Measurements from ENCODE around the gene BRMS1. TPM values are rescaled to one million over a fixed set of nuclear protein-coding genes. Genes with fewer than 3 reads are reported as not detected.
"Not testable (repeated sequence)": the region's sequence is repeated elsewhere in the genome, so short reads cannot be mapped to it uniquely, and the experiment has no call there.

Gene BRMS1
- total RNA-seq, 1 donor: 43.1 TPM

DNA sequence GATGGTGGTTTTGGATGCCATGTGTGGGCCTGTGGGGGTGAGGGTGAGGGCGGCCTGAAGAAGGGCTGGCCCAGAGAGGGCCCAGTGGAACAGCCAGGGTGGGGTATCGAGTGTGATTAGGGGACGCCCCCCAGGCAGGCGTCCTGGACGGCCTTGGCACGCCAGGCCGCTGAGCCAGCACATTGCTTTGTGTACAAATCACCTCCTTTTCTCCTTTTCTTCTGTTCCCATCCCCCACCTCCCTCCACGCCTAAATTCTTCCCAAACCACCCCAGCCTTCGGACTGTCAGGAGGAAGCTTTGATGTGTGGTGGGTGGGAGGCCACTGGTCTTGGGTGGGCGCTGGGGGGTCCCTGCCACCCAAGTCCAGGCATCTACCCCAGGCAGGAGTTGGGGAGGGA, 20.2 kb downstream of the BRMS1 start:
- peak overlapping the region; percentile 50 for H3K27ac ChIP-seq (ENCODE audit: low read depth, low read length)
- no peaks in the 10 kb centered on the region for H3K79me2 ChIP-seq (ENCODE audit: insufficient read depth, low read length)
- no peak overlapping the region for H2AFZ ChIP-seq (ENCODE audit: low read length)
- H4K20me1 ChIP-seq (ENCODE audit: insufficient read depth, low read length): no peaks in the 10 kb centered on the region
- peak; percentile 81 for DNase-seq (ENCODE audit: insufficient read length, low spot score, missing footprints)
- H3K4me3 ChIP-seq (ENCODE audit: insufficient read depth, low read length): no peak overlapping the region
- H3K4me1 ChIP-seq (ENCODE audit: insufficient read depth, low read length): peaks cover 55% of the 10 kb centered on the region
- H3K27me3 ChIP-seq (ENCODE audit: insufficient read depth, low read length): no peaks in the 10 kb centered on the region
- no peak overlapping the region for H3K4me2 ChIP-seq (ENCODE audit: insufficient read depth, low read length)
- TF ChIP-seq CTCF (IDR thresholded peaks at IDR 0.05; ENCODE audit: extremely low read depth, low read depth, low read length): no peak
- H3K36me3 ChIP-seq (ENCODE audit: insufficient read depth, low read length): no peaks in the 10 kb centered on the region
- H3K9me3 ChIP-seq (ENCODE audit: low read depth, low read length): no peaks in the 10 kb centered on the region

DNA sequence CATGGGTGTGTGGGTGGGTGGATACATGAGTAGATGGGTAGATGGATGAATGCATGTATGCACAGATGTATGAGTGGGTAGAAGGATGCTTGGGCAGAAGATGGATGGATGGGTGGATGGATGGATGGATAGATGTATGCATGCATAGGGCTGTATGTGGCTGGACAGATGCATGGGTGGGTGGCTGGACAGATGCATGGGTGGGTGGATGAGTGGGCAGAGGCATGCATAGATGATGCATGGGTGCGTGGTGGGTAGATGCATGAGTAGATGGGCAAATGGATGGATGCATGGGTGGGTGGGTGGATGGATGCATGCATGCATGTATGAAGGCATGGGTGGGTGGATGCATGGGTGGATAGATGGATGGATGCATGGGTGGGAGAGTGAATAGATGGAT, 21.2 kb downstream of the BRMS1 start:
- no peak for TF ChIP-seq CTCF (IDR thresholded peaks at IDR 0.05; ENCODE audit: extremely low read depth, low read depth, low read length)
- H2AFZ ChIP-seq (ENCODE audit: low read length): no peak overlapping the region

GRCh38 chr11:66322732-66323427, 22.0 kb downstream of the BRMS1 start:
- H4K20me1 ChIP-seq (ENCODE audit: insufficient read depth, low read length): no peaks in the 10 kb centered on the region
- H3K4me3 ChIP-seq (ENCODE audit: insufficient read depth, low read length): no peak overlapping the region
- H3K36me3 ChIP-seq (ENCODE audit: insufficient read depth, low read length): no peaks in the 10 kb centered on the region
- peak overlapping the region; percentile 47 for H3K27ac ChIP-seq (ENCODE audit: low read depth, low read length)
- TF ChIP-seq CTCF (IDR thresholded peaks at IDR 0.05; ENCODE audit: extremely low read depth, low read depth, low read length): no peak
- no peaks in the 10 kb centered on the region for H3K27me3 ChIP-seq (ENCODE audit: insufficient read depth, low read length)
- H3K4me1 ChIP-seq (ENCODE audit: insufficient read depth, low read length): peaks cover 59% of the 10 kb centered on the region
- H2AFZ ChIP-seq (ENCODE audit: low read length): peak overlapping the region; percentile 71
- DNase-seq (ENCODE audit: insufficient read length, low spot score, missing footprints): peak; percentile 95
- H3K4me2 ChIP-seq (ENCODE audit: insufficient read depth, low read length): no peak overlapping the region
- no peaks in the 10 kb centered on the region for H3K79me2 ChIP-seq (ENCODE audit: insufficient read depth, low read length)
- no peaks in the 10 kb centered on the region for H3K9me3 ChIP-seq (ENCODE audit: low read depth, low read length)

More for the DNA sequence above, 21.2 kb downstream of the BRMS1 start:
- Histone ChIP-seq H3K9me3 (ENCODE audit: low read depth, low read length) (no peaks in the 10 kb centered on the region), H3K36me3 (ENCODE audit: insufficient read depth, low read length) (no peaks in the 10 kb centered on the region), H3K4me3 (ENCODE audit: insufficient read depth, low read length) (no peak overlapping the region), H3K4me2 (ENCODE audit: insufficient read depth, low read length) (no peak overlapping the region), H3K79me2 (ENCODE audit: insufficient read depth, low read length) (no peaks in the 10 kb centered on the region), H3K4me1 (ENCODE audit: insufficient read depth, low read length) (peaks cover 59% of the 10 kb centered on the region), H4K20me1 (ENCODE audit: insufficient read depth, low read length) (no peaks in the 10 kb centered on the region), H3K27me3 (ENCODE audit: insufficient read depth, low read length) (no peaks in the 10 kb centered on the region), H3K27ac (ENCODE audit: low read depth, low read length) (no peak overlapping the region)
- DNase-seq (ENCODE audit: insufficient read length, low spot score, missing footprints): no peak

GRCh38 chr11:66321606-66322005, 23.3 kb downstream of the BRMS1 start:
- Histone ChIP-seq H3K36me3 (ENCODE audit: insufficient read depth, low read length) (no peaks in the 10 kb centered on the region), H3K79me2 (ENCODE audit: insufficient read depth, low read length) (peaks cover 2% of the 10 kb centered on the region), H4K20me1 (ENCODE audit: insufficient read depth, low read length) (peaks cover under 1% of the 10 kb centered on the region), H3K4me2 (ENCODE audit: insufficient read depth, low read length) (no peak overlapping the region), H3K4me3 (ENCODE audit: insufficient read depth, low read length) (no peak overlapping the region), H3K27me3 (ENCODE audit: insufficient read depth, low read length) (no peaks in the 10 kb centered on the region), H2AFZ (ENCODE audit: low read length) (no peak overlapping the region), H3K4me1 (ENCODE audit: insufficient read depth, low read length) (peaks cover 57% of the 10 kb centered on the region), H3K9me3 (ENCODE audit: low read depth, low read length) (no peaks in the 10 kb centered on the region), H3K27ac (ENCODE audit: low read depth, low read length) (no peak overlapping the region)
- DNase-seq (ENCODE audit: insufficient read length, low spot score, missing footprints): peak; percentile 19
- TF ChIP-seq CTCF (IDR thresholded peaks at IDR 0.05; ENCODE audit: extremely low read depth, low read depth, low read length): no peak

- not testable (repeated sequence) for H2AFZ ChIP-seq (ENCODE audit: low read length); H4K20me1 ChIP-seq (ENCODE audit: insufficient read depth, low read length); DNase-seq (ENCODE audit: insufficient read length, low spot score, missing footprints); H3K36me3 ChIP-seq (ENCODE audit: insufficient read depth, low read length); H3K4me3 ChIP-seq (ENCODE audit: insufficient read depth, low read length); H3K9me3 ChIP-seq (ENCODE audit: low read depth, low read length); H3K27me3 ChIP-seq (ENCODE audit: insufficient read depth, low read length); H3K4me2 ChIP-seq (ENCODE audit: insufficient read depth, low read length); H3K27ac ChIP-seq (ENCODE audit: low read depth, low read length)
- Histone ChIP-seq H3K79me2 (ENCODE audit: insufficient read depth, low read length) (peaks cover 10% of the 10 kb centered on the region), H3K4me1 (ENCODE audit: insufficient read depth, low read length) (peaks cover 58% of the 10 kb centered on the region)
Measured at GRCh38 chr11:66320748-66321147, 24.2 kb downstream of the BRMS1 start.

GRCh38 chr11:66320289-66320688, 24.6 kb downstream of the BRMS1 start:
- not testable (repeated sequence) for H3K4me3 ChIP-seq (ENCODE audit: insufficient read depth, low read length); H3K4me2 ChIP-seq (ENCODE audit: insufficient read depth, low read length); DNase-seq (ENCODE audit: insufficient read length, low spot score, missing footprints); H3K36me3 ChIP-seq (ENCODE audit: insufficient read depth, low read length); H2AFZ ChIP-seq (ENCODE audit: low read length); H3K9me3 ChIP-seq (ENCODE audit: low read depth, low read length); H3K27ac ChIP-seq (ENCODE audit: low read depth, low read length); H3K27me3 ChIP-seq (ENCODE audit: insufficient read depth, low read length)
- Histone ChIP-seq H4K20me1 (ENCODE audit: insufficient read depth, low read length) (peaks cover 14% of the 10 kb centered on the region), H3K4me1 (ENCODE audit: insufficient read depth, low read length) (peaks cover 58% of the 10 kb centered on the region), H3K79me2 (ENCODE audit: insufficient read depth, low read length) (peaks cover 15% of the 10 kb centered on the region)
